GM20000 (cell line): Measurements from ENCODE around the gene DEDD.

Experiments
- DNase-seq: peaks from one replicate; pipeline ENCODE4 v3.0.0; 2012; ENCODE audit warnings: low spot score
- TF ChIP-seq, protein P1 (sequence below): IDR thresholded peaks from 2 replicates; pipeline ENCODE4 v1.5.1; 2012; ENCODE audit warnings: mild to moderate bottlenecking, control low read depth; ENCODE audit errors: extremely low read depth, missing control alignments

The DEDD gene

DNA sequence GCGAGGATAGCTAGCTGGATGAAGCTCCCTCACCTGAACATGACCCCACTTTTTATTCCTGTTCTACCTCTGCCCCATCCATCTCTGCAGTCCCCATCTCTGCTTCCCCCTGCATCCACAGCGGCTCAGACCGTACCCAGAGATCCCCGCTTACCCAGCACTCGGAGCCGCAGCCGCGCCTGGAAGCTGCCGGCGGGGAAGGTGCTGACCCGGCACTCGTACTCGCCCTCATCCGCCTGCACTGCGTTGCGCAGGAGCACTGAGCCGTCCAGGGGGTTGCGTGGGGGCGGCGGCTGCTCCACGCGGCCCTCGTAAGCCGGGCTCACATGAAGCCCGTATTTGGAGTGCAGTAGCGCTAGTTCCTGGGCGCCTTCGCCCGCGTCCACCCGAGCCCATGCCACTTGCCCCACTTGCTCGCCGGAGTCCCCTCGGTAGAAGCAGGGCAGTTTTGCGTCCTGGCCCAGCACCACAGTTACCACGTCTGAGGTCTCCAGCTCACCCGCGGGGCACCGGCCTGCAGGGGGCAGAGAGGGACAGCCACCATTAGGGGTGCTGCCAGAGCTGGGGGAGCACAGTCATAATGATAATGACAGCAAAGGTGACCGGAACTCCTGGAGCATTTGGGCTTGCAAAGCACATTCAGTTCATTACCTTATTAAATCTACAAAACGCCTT, 52.9 kb downstream of the DEDD start:
- no peak for DNase-seq
- TF ChIP-seq, protein P1, sequence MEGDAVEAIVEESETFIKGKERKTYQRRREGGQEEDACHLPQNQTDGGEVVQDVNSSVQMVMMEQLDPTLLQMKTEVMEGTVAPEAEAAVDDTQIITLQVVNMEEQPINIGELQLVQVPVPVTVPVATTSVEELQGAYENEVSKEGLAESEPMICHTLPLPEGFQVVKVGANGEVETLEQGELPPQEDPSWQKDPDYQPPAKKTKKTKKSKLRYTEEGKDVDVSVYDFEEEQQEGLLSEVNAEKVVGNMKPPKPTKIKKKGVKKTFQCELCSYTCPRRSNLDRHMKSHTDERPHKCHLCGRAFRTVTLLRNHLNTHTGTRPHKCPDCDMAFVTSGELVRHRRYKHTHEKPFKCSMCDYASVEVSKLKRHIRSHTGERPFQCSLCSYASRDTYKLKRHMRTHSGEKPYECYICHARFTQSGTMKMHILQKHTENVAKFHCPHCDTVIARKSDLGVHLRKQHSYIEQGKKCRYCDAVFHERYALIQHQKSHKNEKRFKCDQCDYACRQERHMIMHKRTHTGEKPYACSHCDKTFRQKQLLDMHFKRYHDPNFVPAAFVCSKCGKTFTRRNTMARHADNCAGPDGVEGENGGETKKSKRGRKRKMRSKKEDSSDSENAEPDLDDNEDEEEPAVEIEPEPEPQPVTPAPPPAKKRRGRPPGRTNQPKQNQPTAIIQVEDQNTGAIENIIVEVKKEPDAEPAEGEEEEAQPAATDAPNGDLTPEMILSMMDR, result no peak

DNA sequence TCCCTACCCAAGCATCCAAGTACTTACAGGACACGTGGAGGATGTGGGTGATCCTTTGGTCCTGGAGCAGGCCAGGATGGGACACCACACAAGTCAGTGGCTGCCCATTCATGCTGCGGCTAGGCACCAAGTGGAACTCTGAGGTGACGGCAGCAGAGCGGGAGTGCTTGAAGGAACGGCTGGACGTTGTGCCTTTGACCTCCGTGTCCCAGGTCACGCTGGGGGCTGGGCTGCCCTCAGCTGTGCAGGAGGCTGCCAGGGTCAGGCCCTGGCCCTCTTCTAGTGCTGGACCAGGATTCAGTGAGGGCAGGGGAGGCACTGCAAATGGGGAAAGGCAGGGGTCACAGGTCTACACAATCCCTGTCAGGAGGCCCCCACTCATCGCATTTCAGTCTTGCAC, 55.0 kb downstream of the DEDD start:
- DNase-seq, result no peak
- TF ChIP-seq, protein P1, result no peak

DNA sequence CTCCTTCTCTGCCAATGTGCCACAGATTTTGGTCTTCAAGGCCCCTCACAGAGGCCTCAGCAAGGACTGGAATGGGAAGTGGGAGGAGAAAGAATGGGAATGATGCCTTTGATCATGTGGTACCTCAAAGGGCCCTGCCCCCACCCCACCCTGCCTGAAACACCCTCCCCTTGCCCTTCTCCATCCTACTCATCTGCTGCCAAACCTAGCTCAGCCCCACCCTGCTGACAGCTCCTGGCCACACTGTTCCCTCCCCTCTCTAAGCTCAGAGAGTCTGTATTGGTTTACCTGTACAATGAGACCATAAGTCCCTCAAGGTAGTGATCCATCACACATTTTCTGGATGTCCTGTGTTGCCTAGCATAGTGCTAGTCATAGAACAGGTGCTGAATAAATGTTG, 56.1 kb downstream of the DEDD start:
- TF ChIP-seq, protein P1, result no peak
- no peak for DNase-seq

DNA sequence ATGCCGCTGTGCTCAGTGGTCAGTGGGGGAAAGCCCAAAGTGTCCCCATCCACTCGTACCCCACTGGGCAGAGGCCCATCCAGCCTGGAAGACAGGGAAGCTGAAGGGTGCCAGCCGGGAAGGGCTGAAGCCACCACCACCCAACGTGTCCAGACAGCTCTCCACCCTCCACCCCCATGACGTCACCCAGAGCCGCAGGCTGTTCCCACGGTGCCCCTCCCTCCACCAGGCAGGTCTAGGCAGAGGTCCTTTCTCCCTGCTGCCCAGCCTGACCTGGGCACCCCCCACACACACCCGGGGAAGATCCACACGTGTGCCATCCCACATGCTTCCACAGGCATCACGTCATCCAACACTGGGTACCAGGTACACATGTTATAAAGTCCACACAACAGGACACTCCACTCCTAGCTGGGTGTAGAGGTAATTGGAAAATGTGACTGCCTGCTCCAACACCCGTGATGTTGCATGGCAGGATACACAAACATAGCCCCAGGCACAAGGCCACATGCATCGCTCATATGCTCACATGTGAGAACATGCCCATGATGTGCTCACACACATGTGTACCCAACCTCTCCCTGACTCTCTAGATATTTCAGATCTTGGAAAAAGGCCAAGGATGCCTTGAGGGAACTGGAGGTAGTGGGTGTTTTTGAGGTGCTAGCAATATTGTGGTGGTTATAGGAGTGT, 57.6 kb downstream of the DEDD start:
- DNase-seq, result no peak

DNA sequence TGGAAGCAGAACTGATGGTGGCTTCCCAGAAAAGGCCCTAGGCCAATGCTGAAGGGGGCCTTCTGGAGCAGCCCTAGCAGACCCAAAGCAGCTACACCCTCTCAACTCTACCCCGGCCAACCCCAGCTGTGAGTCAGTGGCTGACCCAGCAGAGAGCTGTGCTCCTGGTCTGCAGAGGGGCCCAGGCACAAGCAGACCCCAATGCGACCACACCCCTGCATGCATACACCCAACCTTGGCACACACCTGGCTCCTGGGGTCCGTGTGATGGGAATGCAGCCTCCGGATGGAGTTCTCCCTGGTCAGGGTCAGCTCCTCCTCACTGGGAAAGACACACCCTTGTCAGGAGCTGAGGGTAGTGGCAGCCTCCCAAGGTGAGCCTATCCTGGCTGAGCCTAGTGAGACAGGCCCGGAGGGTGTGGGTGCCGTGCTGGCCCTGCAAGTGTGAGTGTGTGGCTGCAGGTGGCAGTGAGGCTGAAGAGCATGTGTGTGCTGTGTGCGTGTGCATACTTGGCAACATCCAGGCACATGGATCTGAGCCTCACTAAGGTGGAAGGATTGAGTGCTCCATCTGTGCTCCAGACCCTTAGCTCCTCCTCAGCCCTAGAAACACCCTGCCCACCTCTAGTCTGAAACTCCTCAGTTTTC, 58.9 kb downstream of the DEDD start:
- TF ChIP-seq, protein P1, result no peak
- no peak for DNase-seq

More for the DNA sequence above, 57.6 kb downstream of the DEDD start:
- TF ChIP-seq, protein P1, result no peak

DNA sequence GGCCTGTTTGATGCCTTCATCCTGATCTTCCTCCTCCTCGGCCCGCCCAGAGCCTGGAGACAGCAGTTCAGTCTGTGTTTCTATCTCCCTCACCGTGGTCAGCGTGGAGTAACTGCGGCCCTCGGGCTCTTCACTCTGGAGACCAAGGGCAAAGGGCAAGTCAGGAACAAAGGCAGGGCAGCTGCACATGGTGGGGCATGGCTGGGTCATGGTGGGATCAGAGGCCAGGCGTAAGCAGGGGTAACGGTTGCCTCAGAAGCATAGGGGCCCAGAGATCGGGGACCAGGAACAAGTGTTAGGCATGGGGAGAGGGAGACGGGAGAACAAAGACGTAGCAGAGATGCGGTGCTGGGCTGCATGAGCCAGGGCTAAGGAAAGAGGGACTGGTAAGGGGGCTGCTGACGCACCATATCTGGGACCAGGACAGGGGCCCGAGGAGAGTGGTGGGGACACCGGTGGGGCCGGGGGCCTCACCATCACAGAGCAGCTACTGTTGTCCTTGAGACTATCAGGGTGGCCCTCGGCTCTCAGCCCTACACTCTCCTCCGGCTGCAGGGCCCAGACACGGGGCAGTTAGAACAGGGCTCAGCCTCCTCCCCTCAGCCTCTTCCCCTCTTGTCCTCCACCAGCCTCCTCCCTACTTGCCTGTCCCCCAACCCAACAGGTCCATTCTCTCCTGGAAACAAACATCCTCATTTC, 59.6 kb downstream of the DEDD start:
- TF ChIP-seq, protein P1, result no peak
- DNase-seq, result no peak
